Testis (tissue), 3 donors: ENCODE measurements around the gene SCAP. TPM values are rescaled to one million over a fixed set of nuclear protein-coding genes. Genes with fewer than 3 reads are reported as not detected.
A peak's percentile ranks its signal among the peaks of the same experiment; 100 is the strongest.

ENCODE experiments used
- DNase-seq: peaks from one replicate; pipeline ENCODE4 v3.0.0-alpha.2; 2019
- H3K27ac ChIP-seq, 2 donors: fragments of 200-600 bp; sonication (generic); one replicate each; pipeline ENCODE4 v1.5.1; 2019
- H3K27me3 ChIP-seq: fragments of 200-600 bp; sonication (generic); one replicate; pipeline ENCODE4 v1.5.1; 2019
- H3K36me3 ChIP-seq: fragments of 200-600 bp; sonication (generic); one replicate; pipeline ENCODE4 v1.5.1; 2017; ENCODE audit warnings: low read depth; ENCODE audit errors: missing control alignments
- H3K4me1 ChIP-seq: fragments of 200-600 bp; sonication (generic); one replicate; pipeline ENCODE4 v1.5.1; 2019
- H3K4me3 ChIP-seq, 2 donors: fragments of 200-600 bp; sonication (generic); one replicate each; pipeline ENCODE4 v1.5.1; 2017 to 2019
- H3K9me3 ChIP-seq: fragments of 200-600 bp; sonication (generic); one replicate; pipeline ENCODE4 v1.5.1; 2017
- CTCF ChIP-seq, 3 experiments: fragments of 450-650 bp in 2 of 3; fragments of 200-600 bp in 1 of 3; sonication (generic) in 1 of 3; IDR thresholded peaks; one replicate each; pipeline ENCODE4 v1.5.1; 2016 to 2019; ENCODE audit warnings: antibody characterized with exemption in 3 of 3, mild to moderate bottlenecking in 2 of 3, moderate library complexity in 1 of 3
- POLR2A ChIP-seq: fragments of 450-650 bp; IDR thresholded peaks from one replicate; pipeline ENCODE4 v1.6.1; 2017; ENCODE audit warnings: antibody characterized with exemption, mild to moderate bottlenecking, moderate library complexity
- WGBS, 2 donors: methylation state at CpG; one replicate each; pipeline ENCODE4 v1.1.5; 2018; 5-methylcytosine and 5-hydroxymethylcytosine counted together
- intact Hi-C: fragments of 100-400 bp; cut with DNase I; formaldehyde crosslinking; loops from one replicate; pipeline ENCODE4 v1.15.1; 2023; ENCODE audit warnings: low total_unique reads
- polyA plus RNA-seq: library from polyadenylated mRNA; stranded (reverse); fragments of 350-450 nt; fragmentation: Illumina TruSeq; extraction: RNeasy Lipid Tissue Mini Kit (QIAGEN cat#74804); gene quantifications from one replicate; pipeline ENCODE4 v1.2.3, GENCODE V29; 2014; ENCODE audit warnings: low read depth, low replicate concordance; ENCODE audit not compliant: insufficient read depth
- total RNA-seq, 2 donors: library from RNA; depleted of rRNA; stranded (reverse); fragments of >200 nt; gene quantifications; one replicate each; pipeline ENCODE4 v1.2.3, GENCODE V29; 2016

Gene SCAP
- total and polyA plus RNA-seq, 3 donors from 2014 or later, result 120 to 313 (median 276) TPM

- WGBS, 2 donors, result 86 to 93% methylated on average over 15 of the region's 15 CpGs
- no peak overlapping the region for H3K4me3 ChIP-seq
- peaks cover 37% of the 10 kb centered on the region for H3K4me1 ChIP-seq
- H3K36me3 ChIP-seq, result no peaks in the 10 kb centered on the region
- intact Hi-C loops, result loop anchor here (5.0 kb wide), 1 partner anchor 53 kb away; the partner anchor contains the start of gene SCAP
- no peaks in the 10 kb centered on the region for H3K27me3 ChIP-seq
- no peak overlapping the region for H3K27ac ChIP-seq
- TF ChIP-seq POLR2A, result no peak
- no peak for TF ChIP-seq CTCF (IDR thresholded peaks at IDR 0.05)
- DNase-seq, result no peak
- H3K9me3 ChIP-seq, result no peaks in the 10 kb centered on the region
These were observed 51.0 kb downstream of the SCAP start for GRCh38 chr3:47424434-47425382.

- no peak overlapping the region for H3K27ac ChIP-seq
These were observed 52.1 kb downstream of the SCAP start for GRCh38 chr3:47423548-47424145.

GRCh38 chr3:47422743-47423142 is 53.0 kb downstream of the SCAP start:
- intact Hi-C loops, result loop anchor here (5.0 kb wide), 1 partner anchor 55 kb away; the partner anchor contains the start of gene SCAP
- H3K36me3 ChIP-seq, result no peaks in the 10 kb centered on the region
- TF ChIP-seq POLR2A (no peak), CTCF (IDR thresholded peaks at IDR 0.05) (no peak)
- H3K27me3 ChIP-seq, result no peaks in the 10 kb centered on the region
- WGBS, 2 donors, result 88 to 93% methylated on average over 8 to 9 of the region's 9 CpGs
- H3K4me1 ChIP-seq, result peaks cover 24% of the 10 kb centered on the region
- H3K27ac ChIP-seq, result no peak overlapping the region
- no peak overlapping the region for H3K4me3 ChIP-seq
- no peak for DNase-seq
- no peaks in the 10 kb centered on the region for H3K9me3 ChIP-seq

More at GRCh38 chr3:47423548-47424145, 52.1 kb downstream of the SCAP start:
- H3K4me3 ChIP-seq, result no peak overlapping the region
- TF ChIP-seq CTCF (IDR thresholded peaks at IDR 0.05), result no peak
- no peak for TF ChIP-seq POLR2A
- H3K36me3 ChIP-seq, result no peaks in the 10 kb centered on the region
- peaks cover 27% of the 10 kb centered on the region for H3K4me1 ChIP-seq
- H3K9me3 ChIP-seq, result no peaks in the 10 kb centered on the region
- intact Hi-C loops, result loop anchor here (5.0 kb wide), 1 partner anchor 54 kb away; the partner anchor contains the start of gene SCAP
- no peaks in the 10 kb centered on the region for H3K27me3 ChIP-seq
- 97 to 98% methylated on average over 7 to 8 of the region's 8 CpGs for WGBS, 2 donors
- no peak for DNase-seq

- H3K4me1 ChIP-seq, result peaks cover 16% of the 10 kb centered on the region
- H3K4me3 ChIP-seq, result no peak overlapping the region
- no peaks in the 10 kb centered on the region for H3K36me3 ChIP-seq
- TF ChIP-seq CTCF (IDR thresholded peaks at IDR 0.05) (peak in 2 of 3 experiments; percentile 20 to 36), POLR2A (no peak)
- peak; percentile 70 for DNase-seq
- intact Hi-C loops, result loop anchor here (5.0 kb wide), 1 partner anchor 55 kb away; the partner anchor contains the start of gene SCAP
- peak overlapping the region; percentile 39 to 79 for H3K27ac ChIP-seq
- H3K9me3 ChIP-seq, result no peaks in the 10 kb centered on the region
- 55 to 60% methylated on average over 2 to 12 of the region's 13 CpGs for WGBS, 2 donors
- no peaks in the 10 kb centered on the region for H3K27me3 ChIP-seq
These were observed 53.7 kb downstream of the SCAP start for GRCh38 chr3:47421741-47422649.
